Lower leg skin (tissue), 3 donors: Measurements from ENCODE around the gene NMNAT3.

Experiments
- CTCF ChIP-seq, 3 donors: fragments of 450-650 bp; IDR thresholded peaks; one replicate each; pipeline ENCODE4 v1.5.1; 2016; ENCODE audit warnings: antibody characterized with exemption in 3 of 3, mild to moderate bottlenecking in 3 of 3, moderate library complexity in 2 of 3
- POLR2A ChIP-seq, 2 donors: fragments of 450-650 bp; IDR thresholded peaks; one replicate each; pipeline ENCODE4 v1.6.1; 2016 to 2017; ENCODE audit warnings: antibody characterized with exemption in 2 of 2, mild to moderate bottlenecking in 1 of 2, moderate library complexity in 1 of 2

GRCh38 chr3:139675327-139675726 lies 2.4 kb downstream of the NMNAT3 start:
- no peak for TF ChIP-seq CTCF (IDR thresholded peaks at IDR 0.05)
- TF ChIP-seq POLR2A (IDR thresholded peaks at IDR 0.05): no peak
